Measurements from ENCODE around the gene POU2F1.

GRCh38 chr1:167209044-167209443 lies 11.6 kb upstream of the POU2F1 start:
- TF ChIP-seq, protein P1, sequence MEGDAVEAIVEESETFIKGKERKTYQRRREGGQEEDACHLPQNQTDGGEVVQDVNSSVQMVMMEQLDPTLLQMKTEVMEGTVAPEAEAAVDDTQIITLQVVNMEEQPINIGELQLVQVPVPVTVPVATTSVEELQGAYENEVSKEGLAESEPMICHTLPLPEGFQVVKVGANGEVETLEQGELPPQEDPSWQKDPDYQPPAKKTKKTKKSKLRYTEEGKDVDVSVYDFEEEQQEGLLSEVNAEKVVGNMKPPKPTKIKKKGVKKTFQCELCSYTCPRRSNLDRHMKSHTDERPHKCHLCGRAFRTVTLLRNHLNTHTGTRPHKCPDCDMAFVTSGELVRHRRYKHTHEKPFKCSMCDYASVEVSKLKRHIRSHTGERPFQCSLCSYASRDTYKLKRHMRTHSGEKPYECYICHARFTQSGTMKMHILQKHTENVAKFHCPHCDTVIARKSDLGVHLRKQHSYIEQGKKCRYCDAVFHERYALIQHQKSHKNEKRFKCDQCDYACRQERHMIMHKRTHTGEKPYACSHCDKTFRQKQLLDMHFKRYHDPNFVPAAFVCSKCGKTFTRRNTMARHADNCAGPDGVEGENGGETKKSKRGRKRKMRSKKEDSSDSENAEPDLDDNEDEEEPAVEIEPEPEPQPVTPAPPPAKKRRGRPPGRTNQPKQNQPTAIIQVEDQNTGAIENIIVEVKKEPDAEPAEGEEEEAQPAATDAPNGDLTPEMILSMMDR (IDR thresholded peaks at IDR 0.05) = no peak
- TF ChIP-seq EZH2 (IDR thresholded peaks at IDR 0.05; ENCODE audit: borderline replicate concordance, insufficient read depth, low read depth, low read length, poor library complexity, severe bottlenecking) = no peak
